HepG2 (cell line): ENCODE measurements around the gene FKBP8. TPM values are rescaled to one million over a fixed set of nuclear protein-coding genes. Genes with fewer than 3 reads are reported as not detected.

Experiments
- ARHGAP35 ChIP-seq: sonication (generic); formaldehyde crosslinking; IDR thresholded peaks from 2 replicates; pipeline ENCODE4 v1.9.0; 2022; ENCODE audit warnings: mild to moderate bottlenecking, inconsistent platforms, moderate library complexity, missing genetic modification reagents, borderline replicate concordance
- ARNT ChIP-seq: fragments of 450-650 bp; IDR thresholded peaks from 2 replicates; pipeline ENCODE4 v1.6.1; 2017
- KLF16 ChIP-seq, 2 experiments: sonication (generic) in 1 of 2; formaldehyde crosslinking in 1 of 2; IDR thresholded peaks; 2 replicates each; pipeline versions ENCODE4 v1.6.1 to v1.8.0; 2016 to 2023; ENCODE audit warnings: missing genetic modification reagents in 2 of 2, missing compliant biosample characterization in 1 of 2
- SAFB2 ChIP-seq: sonication (generic); formaldehyde crosslinking; IDR thresholded peaks from 2 replicates; pipeline ENCODE4 v1.5.1; 2020; ENCODE audit warnings: missing genetic modification reagents, low read depth, mild to moderate bottlenecking, borderline replicate concordance
- ZFP36L1 ChIP-seq: sonication (generic); formaldehyde crosslinking; IDR thresholded peaks from 2 replicates; pipeline ENCODE4 v1.8.0; 2022; ENCODE audit warnings: mild to moderate bottlenecking, missing genetic modification reagents, moderate library complexity
- ZNF432 ChIP-seq: sonication (generic); formaldehyde crosslinking; IDR thresholded peaks from 2 replicates; pipeline ENCODE4 v1.5.0; 2020; ENCODE audit warnings: missing genetic modification reagents, mild to moderate bottlenecking, borderline replicate concordance
- ZNF569 ChIP-seq: sonication (generic); formaldehyde crosslinking; IDR thresholded peaks from 2 replicates; pipeline ENCODE4 v1.5.0; 2020; ENCODE audit warnings: mild to moderate bottlenecking, missing genetic modification reagents, moderate library complexity, borderline replicate concordance
- ZNF615 ChIP-seq: sonication (generic); formaldehyde crosslinking; IDR thresholded peaks from 2 replicates; pipeline ENCODE4 v1.5.0; 2020; ENCODE audit warnings: mild to moderate bottlenecking, missing genetic modification reagents, borderline replicate concordance
- polyA plus RNA-seq, 8 experiments: library from polyadenylated mRNA; depleted of rRNA in 3 of 8; stranded (reverse) in 7 of 8; unstranded in 1 of 8; fragments of >200 nt; fragmentation: Illumina TruSeq in 4 of 8; extraction: Trizol in 4 of 8; gene quantifications; 2 replicates each; pipeline versions ENCODE4 v1.2.1 to v1.2.3, GENCODE V29; 2011 to 2016; ENCODE audit warnings: low read depth in 4 of 8, missing spikeins in 1 of 8, mixed read lengths in 1 of 8; ENCODE audit not compliant: insufficient read depth in 1 of 8
- total RNA-seq, 5 experiments: library from RNA; depleted of rRNA; stranded (reverse); fragments of >200 nt; fragmentation: Illumina TruSeq; extraction: Trizol; gene quantifications; 2 replicates each; pipeline ENCODE4 v1.2.3, GENCODE V29; 2016; ENCODE audit warnings: low read depth in 1 of 5
- TF ChIP-seq, protein P1 (sequence below): sonication (generic); formaldehyde crosslinking; IDR thresholded peaks from 2 replicates; pipeline ENCODE4 v1.8.0; 2022; ENCODE audit warnings: mild to moderate bottlenecking, missing genetic modification reagents, borderline replicate concordance
- TF ChIP-seq, protein P2 (sequence below), 2 experiments: fragments of 450-650 bp in 1 of 2; sonication (generic) in 1 of 2; formaldehyde crosslinking in 1 of 2; IDR thresholded peaks; 2 replicates each; pipeline versions ENCODE4 v1.6.1 to v1.8.0; 2016 to 2022; ENCODE audit warnings: antibody characterized with exemption in 1 of 2, mild to moderate bottlenecking in 1 of 2, missing genetic modification reagents in 1 of 2
- TF ChIP-seq, protein P3 (sequence below): sonication (generic); formaldehyde crosslinking; IDR thresholded peaks from 2 replicates; pipeline ENCODE4 v1.4.0; 2020; ENCODE audit warnings: missing genetic modification reagents
- TF ChIP-seq, protein P4 (sequence below): sonication (generic); formaldehyde crosslinking; IDR thresholded peaks from 2 replicates; pipeline ENCODE4 v1.4.0; 2020; ENCODE audit warnings: missing genetic modification reagents, borderline replicate concordance

The FKBP8 gene
- total and polyA plus RNA-seq, 2 of the 13 experiments (the other 11 are each of a cell fraction or from before 2014, with no cell fraction given) = 81.7 to 93.9 TPM

DNA sequence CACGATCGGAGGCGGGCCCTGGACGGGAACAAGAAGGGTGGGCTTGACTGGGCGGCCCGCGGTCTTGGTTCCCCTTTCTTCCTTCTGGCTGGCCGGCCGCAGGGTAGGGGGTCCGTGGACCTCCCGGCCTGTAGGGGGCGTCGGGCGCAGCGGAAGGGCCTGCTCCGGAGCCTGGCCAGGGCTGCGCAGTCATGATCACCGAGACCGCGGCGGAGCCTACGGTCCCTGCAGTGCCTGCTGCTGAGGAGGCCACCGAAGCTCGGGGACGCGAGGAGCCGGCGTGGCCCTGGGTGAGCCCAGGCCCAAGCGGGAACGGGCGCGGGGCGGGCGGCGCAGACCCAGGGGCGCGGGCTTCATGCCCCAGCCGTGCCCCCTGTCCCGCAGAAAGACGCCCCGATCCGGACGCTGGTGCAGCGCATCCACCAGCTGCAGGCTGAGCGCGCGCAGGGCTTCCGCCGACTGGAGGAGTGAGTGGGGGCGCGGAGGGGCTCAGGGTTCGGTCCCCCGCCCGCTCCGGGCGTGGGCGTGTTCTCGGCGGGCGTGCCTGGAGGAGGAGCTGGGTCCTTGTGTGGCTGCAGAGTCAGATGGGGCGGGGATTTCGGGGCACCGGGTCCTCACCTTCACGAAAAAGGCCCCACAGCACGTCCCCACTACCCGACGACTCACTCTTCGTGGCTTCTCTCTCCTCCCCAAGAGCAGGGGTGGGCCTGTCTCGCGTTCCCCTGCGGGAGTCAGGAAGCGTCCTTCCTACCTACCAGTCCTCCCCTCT lies 45.4 kb upstream of the FKBP8 start, which contains the start of gene REX1BD (continued):
- TF ChIP-seq, protein P1, sequence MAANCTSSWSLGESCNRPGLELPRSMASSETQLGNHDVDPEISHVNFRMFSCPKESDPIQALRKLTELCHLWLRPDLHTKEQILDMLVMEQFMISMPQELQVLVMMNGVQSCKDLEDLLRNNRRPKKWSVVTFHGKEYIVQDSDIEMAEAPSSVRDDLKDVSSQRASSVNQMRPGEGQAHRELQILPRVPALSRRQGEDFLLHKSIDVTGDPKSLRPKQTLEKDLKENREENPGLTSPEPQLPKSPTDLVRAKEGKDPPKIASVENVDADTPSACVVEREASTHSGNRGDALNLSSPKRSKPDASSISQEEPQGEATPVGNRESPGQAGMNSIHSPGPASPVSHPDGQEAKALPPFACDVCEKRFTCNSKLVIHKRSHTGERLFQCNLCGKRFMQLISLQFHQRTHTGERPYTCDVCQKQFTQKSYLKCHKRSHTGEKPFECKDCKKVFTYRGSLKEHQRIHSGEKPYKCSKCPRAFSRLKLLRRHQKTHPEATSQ (CRISPR knock-in tag) = no peak
- TF ChIP-seq, protein P2, sequence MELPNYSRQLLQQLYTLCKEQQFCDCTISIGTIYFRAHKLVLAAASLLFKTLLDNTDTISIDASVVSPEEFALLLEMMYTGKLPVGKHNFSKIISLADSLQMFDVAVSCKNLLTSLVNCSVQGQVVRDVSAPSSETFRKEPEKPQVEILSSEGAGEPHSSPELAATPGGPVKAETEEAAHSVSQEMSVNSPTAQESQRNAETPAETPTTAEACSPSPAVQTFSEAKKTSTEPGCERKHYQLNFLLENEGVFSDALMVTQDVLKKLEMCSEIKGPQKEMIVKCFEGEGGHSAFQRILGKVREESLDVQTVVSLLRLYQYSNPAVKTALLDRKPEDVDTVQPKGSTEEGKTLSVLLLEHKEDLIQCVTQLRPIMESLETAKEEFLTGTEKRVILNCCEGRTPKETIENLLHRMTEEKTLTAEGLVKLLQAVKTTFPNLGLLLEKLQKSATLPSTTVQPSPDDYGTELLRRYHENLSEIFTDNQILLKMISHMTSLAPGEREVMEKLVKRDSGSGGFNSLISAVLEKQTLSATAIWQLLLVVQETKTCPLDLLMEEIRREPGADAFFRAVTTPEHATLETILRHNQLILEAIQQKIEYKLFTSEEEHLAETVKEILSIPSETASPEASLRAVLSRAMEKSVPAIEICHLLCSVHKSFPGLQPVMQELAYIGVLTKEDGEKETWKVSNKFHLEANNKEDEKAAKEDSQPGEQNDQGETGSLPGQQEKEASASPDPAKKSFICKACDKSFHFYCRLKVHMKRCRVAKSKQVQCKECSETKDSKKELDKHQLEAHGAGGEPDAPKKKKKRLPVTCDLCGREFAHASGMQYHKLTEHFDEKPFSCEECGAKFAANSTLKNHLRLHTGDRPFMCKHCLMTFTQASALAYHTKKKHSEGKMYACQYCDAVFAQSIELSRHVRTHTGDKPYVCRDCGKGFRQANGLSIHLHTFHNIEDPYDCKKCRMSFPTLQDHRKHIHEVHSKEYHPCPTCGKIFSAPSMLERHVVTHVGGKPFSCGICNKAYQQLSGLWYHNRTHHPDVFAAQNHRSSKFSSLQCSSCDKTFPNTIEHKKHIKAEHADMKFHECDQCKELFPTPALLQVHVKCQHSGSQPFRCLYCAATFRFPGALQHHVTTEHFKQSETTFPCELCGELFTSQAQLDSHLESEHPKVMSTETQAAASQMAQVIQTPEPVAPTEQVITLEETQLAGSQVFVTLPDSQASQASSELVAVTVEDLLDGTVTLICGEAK (IDR thresholded peaks at IDR 0.05) = no peak
- TF ChIP-seq, protein P2 (CRISPR knock-in tag; IDR thresholded peaks at IDR 0.05) = no peak; the same call in 1 of the 2 replicates
- TF ChIP-seq, protein P3, sequence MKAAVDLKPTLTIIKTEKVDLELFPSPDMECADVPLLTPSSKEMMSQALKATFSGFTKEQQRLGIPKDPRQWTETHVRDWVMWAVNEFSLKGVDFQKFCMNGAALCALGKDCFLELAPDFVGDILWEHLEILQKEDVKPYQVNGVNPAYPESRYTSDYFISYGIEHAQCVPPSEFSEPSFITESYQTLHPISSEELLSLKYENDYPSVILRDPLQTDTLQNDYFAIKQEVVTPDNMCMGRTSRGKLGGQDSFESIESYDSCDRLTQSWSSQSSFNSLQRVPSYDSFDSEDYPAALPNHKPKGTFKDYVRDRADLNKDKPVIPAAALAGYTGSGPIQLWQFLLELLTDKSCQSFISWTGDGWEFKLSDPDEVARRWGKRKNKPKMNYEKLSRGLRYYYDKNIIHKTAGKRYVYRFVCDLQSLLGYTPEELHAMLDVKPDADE (CRISPR knock-in tag) = no peak; the same call in 1 of the 2 replicates
- TF ChIP-seq SAFB2 (CRISPR knock-in tag) (peak; percentile 20), ZNF432 (CRISPR knock-in tag) (no peak), ZNF615 (CRISPR knock-in tag) (no peak), ZNF569 (CRISPR knock-in tag) (no peak; the same call in 1 of the 2 replicates), KLF16 (CRISPR knock-in tag; IDR thresholded peaks at IDR 0.05) (no peak; a peak in 1 of 4 replicates), ARNT (no peak), ARHGAP35 (peak; percentile 77; the same call in 1 of the 2 replicates), ZFP36L1 (0 out of 2 replicates have a peak, but pooled peaks have one; percentile 87)
- TF ChIP-seq, protein P4, sequence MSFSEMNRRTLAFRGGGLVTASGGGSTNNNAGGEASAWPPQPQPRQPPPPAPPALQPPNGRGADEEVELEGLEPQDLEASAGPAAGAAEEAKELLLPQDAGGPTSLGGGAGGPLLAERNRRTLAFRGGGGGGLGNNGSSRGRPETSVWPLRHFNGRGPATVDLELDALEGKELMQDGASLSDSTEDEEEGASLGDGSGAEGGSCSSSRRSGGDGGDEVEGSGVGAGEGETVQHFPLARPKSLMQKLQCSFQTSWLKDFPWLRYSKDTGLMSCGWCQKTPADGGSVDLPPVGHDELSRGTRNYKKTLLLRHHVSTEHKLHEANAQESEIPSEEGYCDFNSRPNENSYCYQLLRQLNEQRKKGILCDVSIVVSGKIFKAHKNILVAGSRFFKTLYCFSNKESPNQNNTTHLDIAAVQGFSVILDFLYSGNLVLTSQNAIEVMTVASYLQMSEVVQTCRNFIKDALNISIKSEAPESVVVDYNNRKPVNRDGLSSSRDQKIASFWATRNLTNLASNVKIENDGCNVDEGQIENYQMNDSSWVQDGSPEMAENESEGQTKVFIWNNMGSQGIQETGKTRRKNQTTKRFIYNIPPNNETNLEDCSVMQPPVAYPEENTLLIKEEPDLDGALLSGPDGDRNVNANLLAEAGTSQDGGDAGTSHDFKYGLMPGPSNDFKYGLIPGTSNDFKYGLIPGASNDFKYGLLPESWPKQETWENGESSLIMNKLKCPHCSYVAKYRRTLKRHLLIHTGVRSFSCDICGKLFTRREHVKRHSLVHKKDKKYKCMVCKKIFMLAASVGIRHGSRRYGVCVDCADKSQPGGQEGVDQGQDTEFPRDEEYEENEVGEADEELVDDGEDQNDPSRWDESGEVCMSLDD (CRISPR knock-in tag) = no peak
